NCI-H146 (cell line): ENCODE data around the gene OXSR1.
"Not testable (repeated sequence)": the region's sequence is repeated elsewhere in the genome, so short reads cannot be mapped to it uniquely, and the experiment has no call there.

Source experiments
- DNase-seq: peaks from one replicate; lab custom pipeline; 2025; lab: John Stamatoyannopoulos, UW

The OXSR1 gene

DNA sequence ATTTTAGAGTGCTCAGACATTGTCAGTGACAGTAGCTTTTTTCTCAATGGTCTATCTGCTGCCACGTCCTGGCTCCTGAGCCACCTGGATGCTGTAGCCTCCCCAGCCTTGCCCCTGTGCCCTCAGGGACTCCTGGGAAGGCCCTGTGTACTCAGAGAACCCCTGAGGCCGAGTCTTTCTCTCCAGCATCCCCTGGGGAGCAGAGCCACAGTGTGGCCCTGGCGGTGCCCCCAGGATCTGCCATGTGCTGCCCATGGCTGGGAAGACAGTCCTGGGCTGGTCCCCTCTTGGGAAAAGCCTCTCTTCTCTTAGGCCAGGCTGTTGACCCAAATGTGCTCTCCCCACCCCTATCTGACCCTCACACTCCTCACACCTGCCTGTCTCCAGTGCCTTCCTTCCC is 21.8 kb upstream of the OXSR1 start:
- no peak for DNase-seq

DNA sequence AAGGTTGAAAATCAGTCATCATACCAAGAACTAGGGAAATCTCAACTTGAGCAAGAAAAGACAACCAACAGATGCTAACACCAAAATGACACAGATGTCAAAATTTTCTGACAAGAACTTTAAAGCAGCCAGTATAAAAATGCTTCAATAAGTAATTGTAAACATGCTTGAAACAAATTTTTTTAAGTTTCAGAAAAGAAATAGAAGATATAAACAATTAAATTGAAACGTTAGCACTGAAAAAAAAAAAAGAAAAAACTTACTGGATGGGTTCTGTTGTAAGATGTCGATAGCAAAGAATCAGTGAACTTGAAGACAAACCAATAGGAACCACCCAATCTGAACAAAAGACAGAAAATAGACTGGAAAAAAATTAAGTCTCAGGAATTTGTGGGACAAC is 18.8 kb upstream of the OXSR1 start:
- no peak for DNase-seq

DNA sequence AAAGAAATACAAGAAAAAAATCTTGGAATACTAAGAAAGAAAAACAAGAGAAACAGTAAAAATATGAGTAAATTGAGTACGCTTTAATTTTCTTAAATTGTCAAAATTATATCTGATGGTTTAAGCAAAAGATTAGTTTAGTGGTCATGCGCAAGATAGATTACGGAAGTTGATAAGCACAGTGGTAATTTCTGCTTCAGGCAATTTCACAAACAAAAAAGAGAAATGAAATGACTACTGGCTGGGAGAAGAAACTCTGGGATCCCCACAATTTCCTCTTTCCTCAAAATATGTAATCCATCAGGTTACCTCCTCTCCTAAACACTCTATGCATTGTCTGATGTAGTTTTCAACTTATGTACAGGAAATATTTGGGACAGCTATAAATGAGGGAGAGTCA is 17.9 kb upstream of the OXSR1 start:
- DNase-seq = no peak

DNA sequence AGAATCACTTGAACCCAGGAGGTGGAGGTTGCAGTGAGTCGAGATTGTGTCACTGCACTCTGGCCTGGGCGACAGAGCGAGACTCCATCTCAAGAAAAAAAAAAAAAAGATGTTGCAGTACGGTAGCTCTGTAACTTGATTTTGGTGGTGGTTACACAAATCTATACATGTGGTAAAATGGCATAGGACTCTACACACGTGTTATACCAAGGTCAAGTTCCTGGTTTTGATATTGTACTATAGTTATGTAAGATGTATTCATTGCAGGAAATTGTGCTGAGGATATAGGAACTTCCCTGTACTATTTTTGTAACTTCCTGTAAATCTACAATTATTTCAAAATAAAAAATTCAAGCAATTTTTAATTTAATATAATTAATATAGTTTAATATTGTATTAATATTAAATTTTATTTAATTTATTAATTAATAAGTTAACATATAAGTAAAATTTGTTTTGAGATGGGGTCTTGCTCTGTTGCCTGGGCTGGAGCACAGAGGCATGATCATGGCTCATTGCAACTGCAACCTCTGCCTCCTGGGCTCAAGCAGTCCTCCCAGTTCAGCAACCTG is 16.9 kb upstream of the OXSR1 start:
- no peak for DNase-seq

DNA sequence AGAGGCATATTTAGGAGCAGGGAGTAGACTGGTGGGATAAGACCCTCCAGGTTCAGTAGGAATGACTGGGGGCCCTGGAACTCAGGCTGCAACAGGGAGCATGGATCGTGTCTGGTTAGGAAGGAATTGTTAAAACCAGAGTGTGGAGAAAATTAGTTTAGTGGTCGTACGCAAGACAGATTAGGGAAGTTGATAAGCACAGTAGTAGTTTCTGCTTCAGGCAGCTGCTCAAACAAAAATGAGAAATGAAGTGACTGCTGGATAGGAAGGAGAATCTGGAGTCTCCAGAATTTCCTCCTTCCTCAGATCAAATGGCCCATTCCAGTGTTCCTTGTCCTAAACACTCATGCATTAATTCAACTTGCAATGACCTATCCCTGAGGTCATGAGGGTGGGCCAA is 15.6 kb upstream of the OXSR1 start:
- no peak for DNase-seq

DNA sequence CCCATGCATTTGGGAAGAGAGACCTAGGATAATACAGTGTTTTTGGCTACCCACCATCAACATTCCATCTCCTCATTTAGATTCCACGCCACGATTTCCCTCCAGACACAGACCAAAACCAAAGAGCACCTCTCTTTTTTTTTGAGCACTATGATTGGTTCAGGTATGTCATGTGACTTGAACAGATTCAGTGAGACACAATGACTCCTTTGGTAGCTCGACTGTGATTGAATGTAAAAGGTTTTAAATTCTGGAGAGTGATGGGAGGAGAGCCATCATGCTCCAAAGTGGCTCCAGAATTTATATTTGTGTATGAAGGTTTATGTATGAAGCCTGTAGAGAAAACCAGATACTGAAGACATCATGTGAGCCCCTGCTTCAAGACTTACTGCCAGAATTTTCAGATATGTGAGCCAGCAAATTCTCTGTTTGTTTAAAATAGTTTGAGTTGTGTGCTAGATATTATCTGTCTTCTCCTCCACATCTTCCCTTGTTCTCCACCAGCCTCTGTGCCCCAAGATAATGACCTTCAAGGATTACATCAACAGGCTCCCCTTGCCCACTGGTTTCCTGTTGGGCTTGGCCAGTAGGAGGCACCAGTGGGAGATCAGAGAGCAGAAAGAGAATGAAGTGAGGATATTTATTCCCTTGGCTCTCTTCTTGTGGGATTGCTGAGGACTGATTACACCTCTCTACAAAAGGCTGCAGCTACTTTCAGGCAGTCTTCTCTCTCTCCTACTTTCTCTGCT is 14.4 kb upstream of the OXSR1 start:
- DNase-seq = no peak

DNA sequence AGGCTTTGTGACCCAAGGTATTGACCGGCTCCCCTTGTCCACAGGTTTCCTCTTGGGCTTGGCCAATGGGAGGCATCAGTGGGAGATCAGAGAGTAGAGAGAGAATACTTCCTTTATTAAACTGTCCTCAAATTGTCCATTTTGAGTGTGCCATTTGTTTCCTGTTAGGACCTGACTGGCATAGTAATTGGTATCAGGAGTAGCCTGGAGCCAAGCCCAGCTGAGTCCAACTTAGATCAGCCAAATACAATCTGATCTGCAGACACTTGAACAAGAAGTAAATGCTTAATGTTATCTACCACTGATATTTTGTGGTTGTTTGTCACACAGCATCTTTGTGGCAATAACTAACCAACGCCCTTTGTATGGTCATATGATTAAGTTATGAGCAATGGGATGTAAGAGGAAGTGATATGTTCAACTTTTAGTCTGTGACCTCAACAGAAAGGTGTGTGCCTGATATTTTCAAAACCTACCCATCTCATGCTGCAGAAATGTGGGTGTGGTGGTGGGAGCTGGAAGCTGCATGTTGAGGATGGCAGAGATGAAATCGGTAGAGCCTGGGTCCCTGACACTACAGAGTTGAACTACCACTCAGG is 13.6 kb upstream of the OXSR1 start:
- DNase-seq = no peak

DNA sequence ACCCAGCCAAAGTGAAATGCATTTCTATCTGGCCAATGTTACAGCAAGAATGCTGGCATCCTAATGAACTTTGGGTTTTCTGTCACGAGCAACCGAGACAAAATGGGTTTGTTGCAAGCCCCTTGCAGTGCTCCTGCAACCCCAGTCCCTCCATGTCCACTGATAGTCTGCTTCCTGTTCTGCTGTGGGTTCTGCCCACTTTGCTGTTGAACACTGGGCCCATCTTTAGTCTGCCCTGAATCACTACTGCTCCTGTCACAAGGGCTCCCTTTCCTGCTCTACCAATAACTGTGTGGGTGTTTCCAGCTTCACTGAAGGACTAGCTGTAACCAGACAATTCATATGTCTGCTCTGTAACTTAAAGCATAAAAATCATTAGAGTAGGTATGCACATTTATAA is 12.7 kb upstream of the OXSR1 start:
- DNase-seq = no peak

DNA sequence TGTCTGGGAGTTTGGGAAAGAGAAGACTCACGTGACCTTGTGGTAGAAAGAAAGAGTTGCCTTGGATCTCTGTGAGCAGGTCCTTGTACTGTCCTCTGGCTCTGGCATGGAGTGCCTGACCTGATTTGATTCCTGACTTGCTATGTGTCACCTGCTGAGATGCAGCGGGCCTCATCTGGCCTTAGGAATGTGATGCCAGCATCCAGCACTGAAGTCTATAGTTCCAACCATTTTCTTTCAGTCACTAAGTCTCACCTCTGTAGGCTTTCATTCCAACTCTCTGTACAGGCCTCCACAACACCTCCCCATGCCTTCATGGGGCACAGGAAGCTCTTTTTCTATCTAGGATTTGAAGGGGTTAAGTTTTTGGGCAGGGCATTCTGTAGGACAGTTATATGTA is 12.1 kb upstream of the OXSR1 start:
- DNase-seq = no peak

DNA sequence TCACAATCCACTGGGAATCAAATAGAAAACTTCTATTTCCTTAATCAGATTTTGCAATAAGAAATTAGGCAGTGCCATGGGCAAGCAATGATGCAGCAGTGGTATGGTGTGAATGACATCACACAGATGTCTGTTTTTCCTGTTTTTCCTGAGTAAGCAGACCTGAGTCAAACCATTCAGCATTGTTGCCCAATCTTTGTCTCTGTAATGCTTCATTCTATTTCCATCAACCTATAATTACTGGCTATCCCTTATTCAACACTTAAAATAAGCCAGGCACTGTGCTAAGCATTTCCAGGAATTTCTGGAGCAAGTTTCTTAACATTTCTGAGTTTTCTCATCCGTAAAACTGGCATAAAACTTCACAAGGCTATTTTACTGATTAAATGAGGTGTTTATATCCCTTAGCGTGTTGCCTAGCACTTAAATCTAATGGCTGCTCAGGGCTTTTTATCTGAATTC is 11.3 kb upstream of the OXSR1 start:
- DNase-seq = no peak

DNA sequence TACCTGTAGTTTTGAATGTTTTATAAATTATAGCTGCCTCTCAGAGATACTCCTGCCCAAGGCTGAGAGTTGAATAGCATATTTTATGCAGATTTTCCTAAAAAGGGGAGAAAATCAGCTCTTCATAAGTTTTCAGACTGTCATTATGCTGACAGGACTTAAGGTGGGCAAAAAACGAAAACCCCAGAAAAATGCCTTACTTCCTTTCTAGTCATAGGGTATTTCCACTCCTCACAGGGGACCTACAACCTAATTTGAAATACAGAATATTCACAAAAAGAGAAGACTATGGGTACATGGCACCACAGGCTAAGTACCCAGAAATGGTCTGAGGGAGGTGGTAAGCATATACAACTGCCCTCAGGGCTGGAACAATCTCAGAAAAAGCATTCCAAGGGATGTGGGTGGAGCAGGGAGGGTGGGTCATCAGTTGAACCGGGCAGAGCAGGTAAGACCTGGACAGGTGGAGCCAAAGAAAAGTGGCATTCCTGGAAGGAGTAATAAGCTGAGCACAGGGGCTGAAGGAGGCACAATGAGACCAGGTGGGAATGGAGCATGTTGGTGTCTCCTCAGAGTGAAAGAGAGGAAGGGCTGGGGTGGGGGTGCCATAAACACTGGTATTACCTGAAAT is 10.6 kb upstream of the OXSR1 start:
- DNase-seq = no peak

DNA sequence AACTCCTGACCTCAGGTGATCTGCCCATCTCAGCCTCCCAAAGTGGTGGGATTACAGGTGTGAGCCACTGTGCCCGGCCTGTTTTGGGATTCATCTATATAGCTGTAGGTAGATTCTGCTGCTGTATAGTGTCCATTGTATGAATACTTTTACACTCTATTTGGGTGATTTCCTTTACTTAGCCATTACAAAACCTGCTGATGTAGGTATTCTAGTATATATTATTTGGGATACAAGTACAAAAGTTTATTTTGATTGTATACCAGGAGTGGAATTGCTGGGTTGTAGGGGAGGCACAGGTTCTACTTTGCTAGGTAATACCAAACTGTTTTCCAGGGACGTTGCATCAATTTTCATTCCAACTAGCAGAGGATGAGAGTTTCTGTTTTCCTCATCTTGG is 9.5 kb upstream of the OXSR1 start:
- DNase-seq = no peak

DNA sequence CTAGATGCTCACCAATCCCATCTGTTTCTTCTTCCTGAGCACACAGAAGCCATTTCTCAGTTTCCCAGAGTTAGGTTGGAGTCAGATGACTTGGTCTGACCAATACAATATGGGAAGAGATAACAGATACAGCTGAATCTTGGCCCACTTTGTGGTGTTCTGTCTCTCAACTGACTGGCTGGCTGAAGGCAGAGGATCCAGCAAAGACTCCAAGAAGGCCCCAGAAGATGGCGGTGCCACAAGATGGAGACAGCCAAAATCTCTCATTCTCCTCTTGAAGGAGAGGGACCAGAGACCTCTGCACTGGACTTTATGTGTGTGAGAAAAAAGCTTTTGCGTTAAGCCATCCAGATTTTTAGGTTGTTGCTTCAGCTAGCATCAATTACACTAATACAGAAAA is 8.2 kb upstream of the OXSR1 start:
- DNase-seq = no peak

DNA sequence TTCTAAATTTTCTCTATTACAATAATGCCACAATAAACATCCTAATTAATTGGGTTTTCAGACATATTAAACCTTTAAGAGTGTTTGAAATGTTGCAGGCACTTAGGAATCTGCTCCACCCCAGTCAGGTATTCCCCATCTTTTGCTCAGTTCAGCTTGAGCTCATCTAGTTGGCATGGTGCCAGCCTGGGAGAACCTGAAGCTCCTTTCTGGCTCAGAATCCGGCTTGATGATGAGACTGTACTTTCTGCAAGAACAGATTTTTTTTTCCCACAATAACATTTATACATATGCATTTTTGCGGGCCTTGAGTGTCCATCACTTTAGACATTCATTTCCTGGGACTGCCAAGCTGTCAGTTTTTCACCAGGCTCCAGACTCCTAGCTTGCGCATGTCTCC is 7.7 kb upstream of the OXSR1 start:
- peak; percentile 51 for DNase-seq

DNA sequence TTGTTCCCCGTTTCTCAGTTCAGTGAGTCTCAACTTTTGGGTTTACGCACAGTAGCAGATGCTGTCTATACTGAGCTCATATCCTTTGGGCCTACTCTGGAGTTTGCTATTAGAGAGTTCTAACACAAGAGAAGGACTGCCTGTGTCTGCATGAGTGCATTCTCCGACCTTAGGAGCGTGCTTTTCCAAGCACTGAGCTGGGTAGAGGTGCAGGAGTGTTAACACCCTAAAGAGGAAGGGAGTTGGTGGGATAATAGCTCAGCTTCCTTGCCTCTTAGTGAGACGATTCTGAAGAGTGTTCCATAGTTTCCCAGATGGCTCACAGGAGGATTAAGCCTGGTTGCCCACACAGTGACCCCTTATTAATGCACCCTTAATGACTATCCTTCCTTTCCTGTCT is 6.9 kb upstream of the OXSR1 start:
- no peak for DNase-seq

DNA sequence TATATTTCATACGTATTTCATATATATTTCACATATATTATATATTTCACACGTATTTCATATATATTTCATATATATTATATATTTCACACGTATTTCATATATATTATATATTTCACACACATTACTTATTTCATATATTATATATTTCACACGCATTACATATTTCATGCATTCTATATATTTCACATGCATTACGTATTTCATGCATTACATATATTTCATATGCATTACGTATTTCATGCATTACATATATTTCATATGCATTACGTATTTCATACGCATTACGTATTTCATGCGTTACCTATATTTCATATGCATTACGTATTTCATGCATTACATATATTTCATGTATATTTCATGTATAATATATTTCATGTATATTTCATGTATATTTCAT is 4.6 kb upstream of the OXSR1 start:
- not testable (repeated sequence) for DNase-seq

DNA sequence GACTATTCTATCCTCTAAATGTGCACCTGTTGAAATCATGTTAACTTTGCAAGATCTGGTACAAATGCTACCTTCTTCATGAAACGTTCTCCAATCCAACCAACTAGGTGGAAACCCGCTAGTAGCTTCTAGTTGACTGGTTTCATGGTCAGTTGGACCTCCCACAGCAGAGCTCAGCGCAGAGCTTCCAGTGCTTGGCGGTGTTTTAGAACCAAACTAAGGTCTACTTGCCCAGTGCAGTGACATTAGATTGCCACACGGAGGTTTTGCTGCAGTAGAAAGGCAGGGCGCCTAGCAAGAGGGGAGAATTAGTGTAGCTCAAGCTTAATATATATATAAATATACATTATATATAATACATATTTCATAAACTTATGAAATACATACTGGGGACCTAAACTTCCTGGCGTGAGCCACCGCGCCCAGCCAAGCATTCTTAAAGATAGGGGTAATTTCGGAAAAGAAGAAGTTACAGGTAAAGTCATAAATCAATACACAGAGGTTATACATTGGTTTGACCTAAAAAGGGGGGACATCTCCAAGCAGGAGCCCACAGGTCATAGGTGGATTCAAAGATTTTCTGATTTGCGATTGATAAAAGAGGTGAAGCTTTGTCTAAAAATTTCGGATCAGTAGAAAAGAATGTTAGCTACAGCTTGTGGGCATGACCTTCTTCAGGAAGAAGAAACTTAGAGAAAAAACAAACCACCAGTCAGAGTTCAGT is 2.1 kb upstream of the OXSR1 start:
- DNase-seq = no peak

DNA sequence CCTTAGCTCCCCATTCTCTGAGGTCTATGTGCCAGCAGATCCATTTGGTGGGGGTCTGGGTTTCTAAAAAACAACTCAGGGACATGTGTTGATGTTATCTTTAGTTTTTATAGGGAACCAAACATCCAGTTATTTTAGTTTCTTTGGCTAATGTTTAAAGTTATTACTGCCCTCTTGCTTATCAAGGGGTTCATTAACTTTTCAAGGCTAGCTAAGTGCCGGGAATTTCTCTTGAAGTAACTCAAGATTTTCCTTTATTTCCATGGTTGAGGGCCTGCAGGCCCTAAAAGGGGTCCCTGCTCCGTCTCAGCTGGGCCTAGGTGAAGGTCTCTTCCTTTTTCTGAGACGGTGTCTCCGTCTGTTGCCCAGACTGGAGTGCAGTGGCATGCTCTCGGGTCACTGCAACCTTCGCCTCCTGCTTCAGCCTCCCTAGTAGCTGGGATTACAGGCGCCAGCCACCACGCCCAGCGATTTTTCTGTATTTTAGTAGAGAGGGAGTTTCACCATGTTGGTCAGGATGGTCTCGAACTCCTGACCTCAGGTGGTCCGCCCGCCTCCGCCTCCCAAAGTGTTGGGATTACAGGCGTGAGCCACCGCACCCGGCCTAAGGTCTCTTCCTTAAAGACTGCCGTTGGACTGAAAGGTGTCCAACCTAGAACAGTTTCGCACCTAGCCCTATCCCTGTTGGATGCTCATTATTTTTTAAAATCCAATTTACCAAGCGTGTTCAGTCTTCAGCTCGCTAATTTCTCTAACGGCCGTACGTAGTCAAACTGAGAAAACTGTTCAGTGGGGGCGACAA is 1.3 kb upstream of the OXSR1 start:
- DNase-seq = no peak

DNA sequence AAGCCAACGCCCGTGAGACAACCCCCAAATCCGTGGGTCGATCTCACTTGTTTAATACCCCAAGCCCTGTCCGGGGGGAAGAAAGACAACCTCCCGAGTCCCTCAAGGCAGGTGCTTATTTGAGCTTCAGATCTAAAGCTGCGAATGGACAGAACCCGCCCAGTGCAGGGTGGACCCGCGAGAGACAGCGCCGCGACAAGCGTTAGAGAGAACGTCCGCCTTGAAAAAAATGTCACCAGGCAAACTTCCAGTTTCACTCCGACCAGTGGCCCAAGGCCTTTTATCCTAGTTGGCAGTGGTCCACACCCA is 740 bp upstream of the OXSR1 start:
- no peak for DNase-seq

DNA sequence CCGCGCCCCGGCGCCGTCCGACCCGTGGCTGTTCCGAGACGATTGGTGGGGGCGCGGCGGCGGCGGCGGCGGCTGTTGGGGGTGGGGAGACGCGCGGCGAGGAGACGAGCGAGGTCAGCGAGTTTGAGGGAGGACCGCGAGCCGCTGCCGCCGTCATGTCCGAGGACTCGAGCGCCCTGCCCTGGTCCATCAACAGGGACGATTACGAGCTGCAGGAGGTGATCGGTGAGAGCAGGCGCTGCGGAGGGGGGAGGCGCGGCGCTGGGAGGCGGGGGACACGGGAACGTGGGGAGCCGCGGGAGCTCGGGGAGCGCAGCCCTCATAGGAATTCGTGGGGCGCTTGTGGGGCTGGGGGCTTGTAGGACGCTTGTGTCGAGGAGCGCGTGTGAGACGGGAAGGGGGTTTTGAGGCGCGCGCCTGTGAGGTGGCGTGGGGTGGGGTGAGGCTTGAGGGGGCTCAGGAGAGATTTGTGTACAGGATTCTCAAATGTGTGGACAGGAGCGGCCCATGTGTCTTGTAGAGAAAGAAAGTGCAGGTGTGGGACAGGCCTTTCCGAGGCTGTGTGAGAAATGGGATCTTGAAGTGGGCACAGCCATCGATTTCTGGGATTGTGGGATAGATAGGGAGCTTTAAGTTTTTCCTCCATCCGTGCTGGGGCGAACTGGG is 518 bp downstream of the OXSR1 start:
- DNase-seq = peak; percentile 65

DNA sequence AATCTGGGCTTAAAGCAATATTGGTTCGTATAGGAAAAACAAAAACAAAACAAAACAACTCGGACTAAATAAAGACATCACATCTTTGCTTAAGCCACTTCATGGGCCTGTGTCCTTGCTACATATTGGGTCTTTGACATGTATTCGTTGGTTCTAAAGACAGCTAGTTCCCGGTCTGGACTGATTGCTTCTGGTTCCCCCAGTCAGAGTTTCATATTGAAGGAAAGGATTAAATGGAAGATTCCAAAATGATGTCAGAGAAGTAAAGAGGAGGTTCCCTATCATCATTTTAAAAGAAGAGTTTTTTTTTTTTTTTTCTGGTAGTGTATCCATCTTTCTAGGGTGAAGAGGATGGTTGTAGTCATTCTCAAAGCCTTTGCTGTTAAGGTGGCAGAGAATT is 2.3 kb downstream of the OXSR1 start:
- no peak for DNase-seq
